ENCODE results near the gene TRIM10.

DNA sequence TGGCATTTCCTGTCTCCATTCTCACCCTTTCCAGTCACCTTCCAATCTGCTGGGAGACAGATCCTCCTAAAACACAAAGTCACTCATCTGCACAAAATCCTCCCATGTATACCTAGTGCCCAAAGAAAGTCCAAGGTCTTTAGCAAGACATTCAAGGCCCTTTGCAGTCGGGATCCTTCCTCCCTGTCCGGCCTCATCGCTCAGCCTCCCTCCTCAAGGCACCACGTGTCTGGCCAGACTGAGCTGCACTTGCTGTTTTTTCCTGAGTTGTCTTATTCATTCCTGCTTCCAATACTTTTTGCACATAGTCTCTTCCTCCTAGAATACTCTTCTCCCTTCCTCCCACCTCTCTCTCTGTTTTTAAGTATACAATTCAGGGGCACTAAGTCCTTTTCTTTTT lies 3.7 kb upstream of the TRIM10 start:
- TF ChIP-seq CTCF (IDR thresholded peaks at IDR 0.05) (no peak), POLR2A (IDR thresholded peaks at IDR 0.05; ENCODE audit: low read depth) (no peak), EP300 (IDR thresholded peaks at IDR 0.05) (no peak), POLR2AphosphoS5 (IDR thresholded peaks at IDR 0.05) (no peak)
